Ishikawa (cell line): ENCODE measurements around the gene GLT6D1.

Source experiments
- CEBPB ChIP-seq: IDR thresholded peaks from 2 replicates; pipeline ENCODE4 v1.6.1; 2012
- CREB1 ChIP-seq: IDR thresholded peaks from 2 replicates; pipeline ENCODE4 v1.6.1; 2012; ENCODE audit warnings: low read depth
- EGR1 ChIP-seq: IDR thresholded peaks from 2 replicates; pipeline ENCODE4 v1.6.1; 2012
- EP300 ChIP-seq: IDR thresholded peaks from 2 replicates; pipeline ENCODE4 v1.6.1; 2012; ENCODE audit warnings: borderline replicate concordance
- FOXM1 ChIP-seq: IDR thresholded peaks from 2 replicates; pipeline ENCODE4 v1.6.1; 2012; ENCODE audit warnings: low read depth, borderline replicate concordance
- NFIC ChIP-seq: IDR thresholded peaks from 2 replicates; pipeline ENCODE4 v1.6.1; 2012
- RAD21 ChIP-seq: IDR thresholded peaks from 2 replicates; pipeline ENCODE4 v1.6.1; 2012; ENCODE audit warnings: low read depth
- TAF1 ChIP-seq: IDR thresholded peaks from 2 replicates; pipeline ENCODE4 v1.6.1; 2012; ENCODE audit warnings: low read depth, mild to moderate bottlenecking
- TCF12 ChIP-seq: IDR thresholded peaks from 2 replicates; pipeline ENCODE4 v1.6.1; 2012; ENCODE audit warnings: low read depth
- TEAD4 ChIP-seq: IDR thresholded peaks from 2 replicates; pipeline ENCODE4 v1.6.1; 2012
- YY1 ChIP-seq: IDR thresholded peaks from 2 replicates; pipeline ENCODE4 v1.6.1; 2012; ENCODE audit warnings: low read depth
- ZBTB7A ChIP-seq: IDR thresholded peaks from 2 replicates; pipeline ENCODE4 v1.6.1; 2012; ENCODE audit warnings: low read depth
- TF ChIP-seq, protein P1 (sequence below): IDR thresholded peaks from 2 replicates; pipeline ENCODE4 v1.6.1; 2012; ENCODE audit warnings: low read depth, mild to moderate bottlenecking
- TF ChIP-seq, protein P2 (sequence below): IDR thresholded peaks from 2 replicates; pipeline ENCODE4 v1.6.1; 2012
- TF ChIP-seq, protein P3 (sequence below): IDR thresholded peaks from 2 replicates; pipeline ENCODE4 v1.6.1; 2012

The GLT6D1 gene

DNA sequence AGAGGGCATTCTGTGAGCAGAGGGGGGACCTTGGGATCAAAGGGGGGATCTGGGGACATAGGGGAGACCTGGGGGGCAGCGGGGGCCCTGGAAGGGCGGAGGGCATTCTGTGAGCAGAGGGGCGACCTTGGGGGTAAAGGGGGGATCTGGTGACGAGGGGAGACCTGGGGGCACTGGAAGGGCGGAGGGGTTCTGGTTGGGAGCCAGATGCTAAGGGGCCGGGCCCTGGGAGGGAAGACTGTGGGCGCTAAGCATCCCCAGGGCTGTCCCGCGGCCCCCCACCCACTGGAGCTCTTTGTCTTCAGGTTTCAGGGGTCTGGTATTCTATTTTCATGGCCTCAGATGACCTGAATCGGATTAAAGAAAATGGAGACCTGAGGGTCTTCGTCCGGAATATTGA is 24.5 kb upstream of the GLT6D1 start:
- TF ChIP-seq RAD21 (no peak), EP300 (no peak), TCF12 (no peak), CREB1 (no peak), ZBTB7A (no peak), TAF1 (no peak), FOXM1 (no peak), NFIC (no peak), EGR1 (no peak), CEBPB (no peak), TEAD4 (no peak), YY1 (no peak)
- TF ChIP-seq, protein P1, sequence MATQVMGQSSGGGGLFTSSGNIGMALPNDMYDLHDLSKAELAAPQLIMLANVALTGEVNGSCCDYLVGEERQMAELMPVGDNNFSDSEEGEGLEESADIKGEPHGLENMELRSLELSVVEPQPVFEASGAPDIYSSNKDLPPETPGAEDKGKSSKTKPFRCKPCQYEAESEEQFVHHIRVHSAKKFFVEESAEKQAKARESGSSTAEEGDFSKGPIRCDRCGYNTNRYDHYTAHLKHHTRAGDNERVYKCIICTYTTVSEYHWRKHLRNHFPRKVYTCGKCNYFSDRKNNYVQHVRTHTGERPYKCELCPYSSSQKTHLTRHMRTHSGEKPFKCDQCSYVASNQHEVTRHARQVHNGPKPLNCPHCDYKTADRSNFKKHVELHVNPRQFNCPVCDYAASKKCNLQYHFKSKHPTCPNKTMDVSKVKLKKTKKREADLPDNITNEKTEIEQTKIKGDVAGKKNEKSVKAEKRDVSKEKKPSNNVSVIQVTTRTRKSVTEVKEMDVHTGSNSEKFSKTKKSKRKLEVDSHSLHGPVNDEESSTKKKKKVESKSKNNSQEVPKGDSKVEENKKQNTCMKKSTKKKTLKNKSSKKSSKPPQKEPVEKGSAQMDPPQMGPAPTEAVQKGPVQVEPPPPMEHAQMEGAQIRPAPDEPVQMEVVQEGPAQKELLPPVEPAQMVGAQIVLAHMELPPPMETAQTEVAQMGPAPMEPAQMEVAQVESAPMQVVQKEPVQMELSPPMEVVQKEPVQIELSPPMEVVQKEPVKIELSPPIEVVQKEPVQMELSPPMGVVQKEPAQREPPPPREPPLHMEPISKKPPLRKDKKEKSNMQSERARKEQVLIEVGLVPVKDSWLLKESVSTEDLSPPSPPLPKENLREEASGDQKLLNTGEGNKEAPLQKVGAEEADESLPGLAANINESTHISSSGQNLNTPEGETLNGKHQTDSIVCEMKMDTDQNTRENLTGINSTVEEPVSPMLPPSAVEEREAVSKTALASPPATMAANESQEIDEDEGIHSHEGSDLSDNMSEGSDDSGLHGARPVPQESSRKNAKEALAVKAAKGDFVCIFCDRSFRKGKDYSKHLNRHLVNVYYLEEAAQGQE, result no peak
- TF ChIP-seq, protein P2, sequence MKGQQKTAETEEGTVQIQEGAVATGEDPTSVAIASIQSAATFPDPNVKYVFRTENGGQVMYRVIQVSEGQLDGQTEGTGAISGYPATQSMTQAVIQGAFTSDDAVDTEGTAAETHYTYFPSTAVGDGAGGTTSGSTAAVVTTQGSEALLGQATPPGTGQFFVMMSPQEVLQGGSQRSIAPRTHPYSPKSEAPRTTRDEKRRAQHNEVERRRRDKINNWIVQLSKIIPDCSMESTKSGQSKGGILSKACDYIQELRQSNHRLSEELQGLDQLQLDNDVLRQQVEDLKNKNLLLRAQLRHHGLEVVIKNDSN, result no peak
- TF ChIP-seq, protein P3, sequence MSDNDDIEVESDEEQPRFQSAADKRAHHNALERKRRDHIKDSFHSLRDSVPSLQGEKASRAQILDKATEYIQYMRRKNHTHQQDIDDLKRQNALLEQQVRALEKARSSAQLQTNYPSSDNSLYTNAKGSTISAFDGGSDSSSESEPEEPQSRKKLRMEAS, result no peak

DNA sequence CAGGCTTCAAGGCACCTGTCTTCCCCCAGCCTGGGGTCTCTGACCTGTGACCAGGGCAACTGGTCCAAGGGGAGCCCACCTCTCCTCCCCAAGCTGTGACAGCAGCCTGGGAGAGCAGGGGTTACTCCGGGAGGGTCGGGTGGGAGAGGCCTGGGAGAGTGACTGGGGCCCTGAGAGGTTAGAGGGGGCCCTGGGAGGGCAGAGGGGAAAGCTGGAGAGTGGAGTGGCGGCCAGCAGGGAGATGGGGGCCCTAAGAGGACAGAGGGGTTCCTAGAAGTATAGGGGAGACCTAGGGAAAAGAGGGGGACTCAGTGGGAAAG is 24.1 kb upstream of the GLT6D1 start:
- no peak for TF ChIP-seq RAD21
- TF ChIP-seq EP300, result no peak
- no peak for TF ChIP-seq TAF1
- TF ChIP-seq CREB1, result no peak
- no peak for TF ChIP-seq CEBPB
- TF ChIP-seq, protein P2, result no peak
- TF ChIP-seq TEAD4, result no peak
- TF ChIP-seq FOXM1, result no peak
- TF ChIP-seq, protein P1, result no peak
- no peak for TF ChIP-seq TCF12
- TF ChIP-seq ZBTB7A, result no peak
- TF ChIP-seq NFIC, result no peak
- TF ChIP-seq, protein P3, result no peak
- TF ChIP-seq YY1, result no peak
- no peak for TF ChIP-seq EGR1

DNA sequence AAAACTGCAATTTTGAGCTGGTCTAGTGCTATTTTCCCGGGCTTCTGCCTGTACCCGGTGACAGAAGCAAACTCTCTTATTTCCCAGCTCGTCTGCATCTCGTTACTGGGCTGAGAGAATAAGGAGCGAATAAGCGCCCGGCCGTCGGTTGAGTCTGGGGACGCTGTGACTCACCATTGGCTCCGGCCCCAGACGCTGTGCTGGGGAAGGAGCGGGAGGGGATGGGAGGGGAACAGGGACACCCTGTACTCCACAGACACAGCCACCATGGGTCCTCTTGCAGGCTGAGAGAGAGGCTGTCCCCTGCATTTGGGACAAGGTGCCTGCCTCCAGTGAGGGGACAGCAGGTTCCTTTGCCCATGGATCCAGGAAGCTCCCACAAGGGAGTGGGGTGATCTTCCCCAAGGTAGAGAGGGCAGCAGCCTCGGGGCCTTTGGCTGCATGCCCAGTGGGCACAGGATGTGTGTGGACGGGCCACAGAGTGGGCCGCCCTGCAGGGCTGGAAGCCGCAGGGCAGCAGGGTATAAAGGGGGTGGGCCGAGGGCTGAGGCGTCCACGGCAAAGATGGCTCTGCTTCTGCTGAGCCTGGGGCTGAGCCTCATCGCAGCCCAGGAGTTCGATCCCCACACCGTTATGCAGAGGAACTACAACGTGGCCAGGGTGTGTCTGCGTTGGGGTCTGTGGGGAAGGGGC is 23.6 kb upstream of the GLT6D1 start, which contains the start of gene LCN9:
TSS of gene LCN9 (plus strand) at position 552 of the 693 bp plus-strand sequence. CDS start at position 565, 13 bp downstream.
- TF ChIP-seq EP300 (no peak), NFIC (no peak), TEAD4 (no peak), EGR1 (no peak), TCF12 (no peak), RAD21 (no peak)

DNA sequence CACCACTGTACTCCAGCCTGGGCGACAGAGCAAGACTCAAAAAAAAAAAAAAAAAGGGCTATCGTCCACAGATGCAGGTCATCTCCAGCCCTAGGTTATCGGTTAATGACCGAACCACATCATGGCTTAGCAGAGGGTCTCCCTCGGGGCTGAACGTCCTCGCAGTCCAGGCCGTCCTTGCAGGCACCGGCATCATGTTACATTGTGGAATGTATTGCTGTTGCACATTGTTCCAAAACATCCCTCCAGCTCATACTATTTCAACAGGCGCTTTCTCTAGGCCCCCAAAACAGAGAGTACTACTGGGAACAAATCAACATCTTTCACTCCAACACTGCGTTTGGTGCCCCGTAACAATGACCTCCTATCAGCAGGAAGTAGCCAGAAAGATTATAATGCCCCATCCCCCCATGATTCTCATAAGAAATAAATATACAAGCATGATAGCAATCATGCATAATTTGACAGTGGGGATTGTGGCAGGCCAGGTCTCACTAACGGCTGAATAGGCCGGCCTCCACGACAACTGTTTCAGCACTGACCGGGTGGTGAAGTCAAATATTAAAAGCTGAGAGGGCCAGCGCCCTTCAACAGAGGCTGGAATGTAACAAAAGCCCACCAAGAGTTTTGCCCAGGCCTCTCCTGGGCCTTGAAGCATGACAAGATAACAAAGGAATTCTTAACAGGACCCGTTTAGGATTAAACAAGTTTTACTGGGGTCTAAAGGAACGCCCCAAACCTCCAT is 22.6 kb upstream of the GLT6D1 start:
- TF ChIP-seq TCF12, result no peak

DNA sequence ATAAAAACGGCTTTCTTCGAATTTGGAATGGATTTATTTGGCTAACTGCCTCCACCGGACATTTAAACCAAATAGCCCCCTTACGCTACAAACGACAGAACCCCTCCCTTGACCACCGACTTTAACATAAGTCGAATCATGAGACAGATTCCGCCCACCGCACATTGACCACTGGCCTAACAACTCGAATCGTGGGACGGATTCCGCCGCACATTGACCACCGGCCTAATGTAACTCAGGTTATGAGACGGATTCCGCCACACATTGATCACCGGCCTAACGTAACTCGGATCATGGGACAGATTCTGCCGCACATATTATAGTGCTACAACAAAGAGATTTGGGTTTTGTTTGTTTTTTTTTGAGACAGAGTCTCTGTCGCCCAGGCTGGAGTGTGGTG is 21.1 kb upstream of the GLT6D1 start:
- no peak for TF ChIP-seq EGR1
- TF ChIP-seq TCF12, result no peak
- no peak for TF ChIP-seq CREB1
- TF ChIP-seq EP300, result no peak
- TF ChIP-seq, protein P2, result no peak
- TF ChIP-seq, protein P3, result no peak
- TF ChIP-seq TEAD4, result no peak
